Smooth muscle cell of the brain vasculature (primary cell): Measurements from ENCODE around the gene CHPF2.

Experiments
- DNase-seq: peaks from one replicate; pipeline ENCODE4 v3.0.0-alpha.2; 2012; ENCODE audit warnings: low read depth, low spot score

CHPF2 gene

GRCh38 chr7:151245360-151246101 lies 13.2 kb downstream of the CHPF2 start:
- no peak for DNase-seq

GRCh38 chr7:151246102-151246850 lies 14.0 kb downstream of the CHPF2 start:
- DNase-seq: no peak

GRCh38 chr7:151246851-151247580 lies 14.7 kb downstream of the CHPF2 start:
- DNase-seq: no peak

GRCh38 chr7:151247611-151248345 lies 15.5 kb downstream of the CHPF2 start:
- DNase-seq: no peak

GRCh38 chr7:151248346-151249033 lies 16.2 kb downstream of the CHPF2 start, which contains the start of gene SMARCD3:
SMARCD3 (minus strand) TSS chr7:151248694; CDS start chr7:151248562, 132 bp downstream.
- DNase-seq: no peak

- no peak for DNase-seq
Measured at GRCh38 chr7:151249034-151249731, 16.9 kb downstream of the CHPF2 start.

- no peak for DNase-seq
Measured at GRCh38 chr7:151249732-151250072, 17.4 kb downstream of the CHPF2 start.

GRCh38 chr7:151250181-151251132 lies 18.2 kb downstream of the CHPF2 start:
- no peak for DNase-seq

- no peak for DNase-seq
Measured at GRCh38 chr7:151251328-151251688, 19.0 kb downstream of the CHPF2 start.

- no peak for DNase-seq
Measured at GRCh38 chr7:151251689-151252560, 19.6 kb downstream of the CHPF2 start.

GRCh38 chr7:151252561-151252835 lies 20.2 kb downstream of the CHPF2 start:
- DNase-seq: no peak

GRCh38 chr7:151252961-151253711 lies 20.9 kb downstream of the CHPF2 start:
- no peak for DNase-seq

GRCh38 chr7:151254316-151254715 lies 22.0 kb downstream of the CHPF2 start:
- DNase-seq: no peak

GRCh38 chr7:151254851-151255250 lies 22.6 kb downstream of the CHPF2 start:
- DNase-seq: no peak

GRCh38 chr7:151255390-151255789 lies 23.1 kb downstream of the CHPF2 start:
- no peak for DNase-seq

- no peak for DNase-seq
Measured at GRCh38 chr7:151256410-151257045, 24.2 kb downstream of the CHPF2 start.

GRCh38 chr7:151257990-151258389 lies 25.7 kb downstream of the CHPF2 start:
- no peak for DNase-seq
